GM23338 (cell line): ENCODE results near the gene PTK6.

Source experiments
- CREB1 ChIP-seq: fragments of 250-450 bp; sonication (Bioruptor Pico); IDR thresholded peaks from 2 replicates; pipeline ENCODE4 v1.5.0; 2020; ENCODE audit warnings: low read depth, mild to moderate bottlenecking, moderate library complexity
- JUNB ChIP-seq: IDR thresholded peaks from one replicate; pipeline ENCODE4 v1.6.1; 2016; ENCODE audit warnings: antibody characterized with exemption; ENCODE audit not compliant: unreplicated experiment
- TF ChIP-seq, protein P1 (sequence below): IDR thresholded peaks from one replicate; pipeline ENCODE4 v1.6.1; 2018; ENCODE audit warnings: antibody characterized with exemption; ENCODE audit not compliant: unreplicated experiment

DNA sequence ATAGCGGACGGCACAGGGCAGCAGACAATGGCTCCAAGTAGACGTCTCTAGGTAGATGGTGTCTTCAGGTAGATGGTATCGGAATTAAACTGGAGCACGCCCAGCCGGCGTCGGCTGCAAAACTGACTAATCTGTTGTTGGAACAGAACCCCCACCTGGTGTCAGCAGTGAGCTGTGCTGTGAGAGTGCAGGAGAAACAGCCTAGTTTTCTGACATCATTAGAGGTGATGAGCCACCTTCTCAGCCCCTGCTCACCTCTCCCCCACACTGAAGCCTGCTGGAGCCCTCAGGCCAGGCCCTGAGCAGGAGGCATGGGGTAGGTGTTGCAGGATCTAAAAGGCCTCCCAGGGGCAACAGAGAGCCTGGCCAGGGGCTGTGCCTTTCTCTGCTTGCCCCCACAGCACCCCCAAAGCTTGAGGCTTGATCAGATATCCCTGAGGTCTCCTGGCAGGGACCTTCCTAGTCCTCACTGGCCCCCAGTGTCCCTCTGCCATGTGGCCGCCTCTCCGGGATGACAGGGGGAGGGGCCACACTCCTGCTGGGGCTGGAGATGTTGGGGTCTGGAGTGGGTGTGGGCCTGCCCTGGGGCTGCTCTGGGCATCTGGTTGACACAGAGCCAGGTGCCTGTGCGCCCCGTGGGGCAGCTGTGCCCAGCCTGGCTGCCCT is 43.8 kb upstream of the PTK6 start:
- TF ChIP-seq, protein P1, sequence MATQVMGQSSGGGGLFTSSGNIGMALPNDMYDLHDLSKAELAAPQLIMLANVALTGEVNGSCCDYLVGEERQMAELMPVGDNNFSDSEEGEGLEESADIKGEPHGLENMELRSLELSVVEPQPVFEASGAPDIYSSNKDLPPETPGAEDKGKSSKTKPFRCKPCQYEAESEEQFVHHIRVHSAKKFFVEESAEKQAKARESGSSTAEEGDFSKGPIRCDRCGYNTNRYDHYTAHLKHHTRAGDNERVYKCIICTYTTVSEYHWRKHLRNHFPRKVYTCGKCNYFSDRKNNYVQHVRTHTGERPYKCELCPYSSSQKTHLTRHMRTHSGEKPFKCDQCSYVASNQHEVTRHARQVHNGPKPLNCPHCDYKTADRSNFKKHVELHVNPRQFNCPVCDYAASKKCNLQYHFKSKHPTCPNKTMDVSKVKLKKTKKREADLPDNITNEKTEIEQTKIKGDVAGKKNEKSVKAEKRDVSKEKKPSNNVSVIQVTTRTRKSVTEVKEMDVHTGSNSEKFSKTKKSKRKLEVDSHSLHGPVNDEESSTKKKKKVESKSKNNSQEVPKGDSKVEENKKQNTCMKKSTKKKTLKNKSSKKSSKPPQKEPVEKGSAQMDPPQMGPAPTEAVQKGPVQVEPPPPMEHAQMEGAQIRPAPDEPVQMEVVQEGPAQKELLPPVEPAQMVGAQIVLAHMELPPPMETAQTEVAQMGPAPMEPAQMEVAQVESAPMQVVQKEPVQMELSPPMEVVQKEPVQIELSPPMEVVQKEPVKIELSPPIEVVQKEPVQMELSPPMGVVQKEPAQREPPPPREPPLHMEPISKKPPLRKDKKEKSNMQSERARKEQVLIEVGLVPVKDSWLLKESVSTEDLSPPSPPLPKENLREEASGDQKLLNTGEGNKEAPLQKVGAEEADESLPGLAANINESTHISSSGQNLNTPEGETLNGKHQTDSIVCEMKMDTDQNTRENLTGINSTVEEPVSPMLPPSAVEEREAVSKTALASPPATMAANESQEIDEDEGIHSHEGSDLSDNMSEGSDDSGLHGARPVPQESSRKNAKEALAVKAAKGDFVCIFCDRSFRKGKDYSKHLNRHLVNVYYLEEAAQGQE = no peak
- TF ChIP-seq JUNB = no peak
- no peak for TF ChIP-seq CREB1 (CRISPR knock-in tag)
